ENCODE data around the gene MSH3. TPM values are rescaled to one million over a fixed set of nuclear protein-coding genes. Genes with fewer than 3 reads are reported as not detected.
"Not testable (repeated sequence)": the region's sequence is repeated elsewhere in the genome, so short reads cannot be mapped to it uniquely, and the experiment has no call there.

The MSH3 gene
- polyA plus RNA-seq, 3 donors = 4.5 to 9.9 (median 8.0) TPM

DNA sequence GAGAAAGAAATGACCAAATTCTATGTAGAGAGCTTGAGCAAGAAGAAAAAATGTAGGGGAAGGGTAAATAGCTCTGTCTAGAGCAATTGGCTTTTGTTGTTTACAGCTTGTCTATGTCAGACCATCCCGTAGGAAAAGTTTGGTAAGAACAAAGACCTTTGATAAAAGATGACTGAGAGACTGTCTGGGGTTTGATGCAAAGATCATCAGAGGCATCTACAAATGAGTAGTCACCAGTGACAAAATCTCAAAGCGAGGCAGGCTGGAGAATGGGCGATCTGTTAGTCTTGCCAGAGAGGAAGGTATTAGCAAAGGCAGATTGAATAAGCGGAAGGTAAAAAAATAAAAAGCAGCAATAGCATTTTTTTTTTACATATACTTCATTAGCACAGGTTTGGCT lies 180.7 kb downstream of the MSH3 start:
- H4K20me1 ChIP-seq (ENCODE audit: insufficient read depth, low read length) = no peaks in the 10 kb centered on the region
- H3K27ac Mint-ChIP-seq = no peak overlapping the region

DNA sequence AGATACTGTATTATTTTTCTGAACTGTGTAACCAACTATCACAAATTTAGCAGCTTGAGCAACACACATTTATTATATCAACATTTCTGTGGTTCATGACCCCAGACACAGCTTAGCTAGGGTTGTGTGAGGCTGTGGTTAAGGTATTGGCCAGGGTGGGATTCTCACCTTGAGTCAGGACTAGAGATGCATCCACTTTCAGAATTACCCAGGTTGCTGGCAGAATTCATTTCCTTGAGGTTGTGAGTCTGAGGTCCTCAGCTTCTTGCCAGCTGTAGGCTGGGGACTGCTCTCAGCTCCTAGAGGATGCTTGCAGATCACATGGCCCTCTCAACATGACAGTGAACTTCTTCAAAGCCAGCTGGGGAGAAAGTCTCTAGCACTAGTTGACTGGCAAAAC lies 183.2 kb downstream of the MSH3 start:
- peaks cover 12 to 16% of the 10 kb centered on the region in 2 donors for H3K36me3 Mint-ChIP-seq
- peaks cover 0 to 3% (median 0%) of the 10 kb centered on the region in 7 donors for H3K9me3 Mint-ChIP-seq
- H3K9ac ChIP-seq (ENCODE audit: insufficient read depth, low read length, poor library complexity, severe bottlenecking) = no peak overlapping the region
- peaks cover 0 to 4% of the 10 kb centered on the region in 2 donors for H3K36me3 ChIP-seq (replicated peaks in 1 of 2; ENCODE audit: control insufficient read depth in 1 of 2, insufficient read depth in 2 of 2, low read length in 2 of 2)
- intact Hi-C loops (cut with micrococcal nuclease) = no loop called here
- no peaks in the 10 kb centered on the region for H3K79me2 ChIP-seq (ENCODE audit: insufficient read depth, low read length)
- H3K4me1 Mint-ChIP-seq = peaks cover 10% of the 10 kb centered on the region
- DNase-seq = no peak
- H3K4me1 ChIP-seq (ENCODE audit: control insufficient read depth in 1 of 2, insufficient read depth in 2 of 2, low read length in 2 of 2) = no peaks in the 10 kb centered on the region
- H3K27ac ChIP-seq (ENCODE audit: low read depth in 1 of 2, low read length in 2 of 2) = no peak overlapping the region
- H3K27ac Mint-ChIP-seq = peak overlapping the region in 1 of 7 donors; percentile 50
- no peaks in the 10 kb centered on the region for H4K20me1 ChIP-seq (ENCODE audit: insufficient read depth, low read length)
- H2AFZ ChIP-seq (ENCODE audit: insufficient read depth, low read depth, low read length, poor library complexity, severe bottlenecking) = no peak overlapping the region
- H3K4me3 Mint-ChIP-seq = no peak overlapping the region
- no peak overlapping the region for H3K4me3 ChIP-seq (replicated peaks in 1 of 3; ENCODE audit: low read depth in 2 of 3, low read length in 3 of 3)
- no peaks in the 10 kb centered on the region for H3K9me3 ChIP-seq (replicated peaks in 1 of 2; ENCODE audit: control insufficient read depth in 1 of 2, insufficient read depth in 1 of 2, low read length in 2 of 2)
- peaks cover 0 to 1% (median 0%) of the 10 kb centered on the region in 3 donors for H3K27me3 Mint-ChIP-seq (ENCODE audit: low read depth in 3 of 3)
- no peaks in the 10 kb centered on the region for H3K27me3 ChIP-seq (ENCODE audit: control insufficient read depth in 2 of 2, insufficient read depth in 2 of 2, low read length in 2 of 2)
- H3K4me2 ChIP-seq (replicated peaks; ENCODE audit: extremely low read depth, low read length, poor library complexity, severe bottlenecking) = no peak overlapping the region
- TF ChIP-seq, protein P1, sequence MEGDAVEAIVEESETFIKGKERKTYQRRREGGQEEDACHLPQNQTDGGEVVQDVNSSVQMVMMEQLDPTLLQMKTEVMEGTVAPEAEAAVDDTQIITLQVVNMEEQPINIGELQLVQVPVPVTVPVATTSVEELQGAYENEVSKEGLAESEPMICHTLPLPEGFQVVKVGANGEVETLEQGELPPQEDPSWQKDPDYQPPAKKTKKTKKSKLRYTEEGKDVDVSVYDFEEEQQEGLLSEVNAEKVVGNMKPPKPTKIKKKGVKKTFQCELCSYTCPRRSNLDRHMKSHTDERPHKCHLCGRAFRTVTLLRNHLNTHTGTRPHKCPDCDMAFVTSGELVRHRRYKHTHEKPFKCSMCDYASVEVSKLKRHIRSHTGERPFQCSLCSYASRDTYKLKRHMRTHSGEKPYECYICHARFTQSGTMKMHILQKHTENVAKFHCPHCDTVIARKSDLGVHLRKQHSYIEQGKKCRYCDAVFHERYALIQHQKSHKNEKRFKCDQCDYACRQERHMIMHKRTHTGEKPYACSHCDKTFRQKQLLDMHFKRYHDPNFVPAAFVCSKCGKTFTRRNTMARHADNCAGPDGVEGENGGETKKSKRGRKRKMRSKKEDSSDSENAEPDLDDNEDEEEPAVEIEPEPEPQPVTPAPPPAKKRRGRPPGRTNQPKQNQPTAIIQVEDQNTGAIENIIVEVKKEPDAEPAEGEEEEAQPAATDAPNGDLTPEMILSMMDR (IDR thresholded peaks at IDR 0.05) = no peak

More for the DNA sequence above, 180.7 kb downstream of the MSH3 start:
- TF ChIP-seq, protein P1 (IDR thresholded peaks at IDR 0.05) = no peak
- Mint-ChIP-seq H3K4me3 (no peak overlapping the region), H3K27me3 (ENCODE audit: low read depth in 3 of 3) (peaks cover 0 to 2% (median 0%) of the 10 kb centered on the region in 3 donors), H3K4me1 (no peaks in the 10 kb centered on the region), H3K9me3 (peaks cover 0 to 4% (median 0%) of the 10 kb centered on the region in 7 donors), H3K36me3 (peaks cover 17 to 24% of the 10 kb centered on the region in 2 donors)
- Histone ChIP-seq H3K4me2 (replicated peaks; ENCODE audit: extremely low read depth, low read length, poor library complexity, severe bottlenecking) (no peak overlapping the region), H3K27me3 (ENCODE audit: control insufficient read depth in 2 of 2, insufficient read depth in 2 of 2, low read length in 2 of 2) (no peaks in the 10 kb centered on the region), H3K9ac (ENCODE audit: insufficient read depth, low read length, poor library complexity, severe bottlenecking) (no peak overlapping the region), H3K27ac (ENCODE audit: low read depth in 1 of 2, low read length in 2 of 2) (no peak overlapping the region), H3K4me1 (ENCODE audit: control insufficient read depth in 1 of 2, insufficient read depth in 2 of 2, low read length in 2 of 2) (no peaks in the 10 kb centered on the region), H3K4me3 (replicated peaks in 1 of 3; ENCODE audit: low read depth in 2 of 3, low read length in 3 of 3) (no peak overlapping the region), H3K9me3 (replicated peaks in 1 of 2; ENCODE audit: control insufficient read depth in 1 of 2, insufficient read depth in 1 of 2, low read length in 2 of 2) (no peaks in the 10 kb centered on the region), H2AFZ (ENCODE audit: insufficient read depth, low read depth, low read length, poor library complexity, severe bottlenecking) (no peak overlapping the region), H3K79me2 (ENCODE audit: insufficient read depth, low read length) (no peaks in the 10 kb centered on the region), H3K36me3 (replicated peaks in 1 of 2; ENCODE audit: control insufficient read depth in 1 of 2, insufficient read depth in 2 of 2, low read length in 2 of 2) (peaks cover 0 to 9% of the 10 kb centered on the region in 2 donors)
- intact Hi-C loops (cut with micrococcal nuclease) = no loop called here
- DNase-seq = no peak
- 83% methylated on average over 1 of the region's 4 CpGs for WGBS (ENCODE audit: insufficient coverage)

DNA sequence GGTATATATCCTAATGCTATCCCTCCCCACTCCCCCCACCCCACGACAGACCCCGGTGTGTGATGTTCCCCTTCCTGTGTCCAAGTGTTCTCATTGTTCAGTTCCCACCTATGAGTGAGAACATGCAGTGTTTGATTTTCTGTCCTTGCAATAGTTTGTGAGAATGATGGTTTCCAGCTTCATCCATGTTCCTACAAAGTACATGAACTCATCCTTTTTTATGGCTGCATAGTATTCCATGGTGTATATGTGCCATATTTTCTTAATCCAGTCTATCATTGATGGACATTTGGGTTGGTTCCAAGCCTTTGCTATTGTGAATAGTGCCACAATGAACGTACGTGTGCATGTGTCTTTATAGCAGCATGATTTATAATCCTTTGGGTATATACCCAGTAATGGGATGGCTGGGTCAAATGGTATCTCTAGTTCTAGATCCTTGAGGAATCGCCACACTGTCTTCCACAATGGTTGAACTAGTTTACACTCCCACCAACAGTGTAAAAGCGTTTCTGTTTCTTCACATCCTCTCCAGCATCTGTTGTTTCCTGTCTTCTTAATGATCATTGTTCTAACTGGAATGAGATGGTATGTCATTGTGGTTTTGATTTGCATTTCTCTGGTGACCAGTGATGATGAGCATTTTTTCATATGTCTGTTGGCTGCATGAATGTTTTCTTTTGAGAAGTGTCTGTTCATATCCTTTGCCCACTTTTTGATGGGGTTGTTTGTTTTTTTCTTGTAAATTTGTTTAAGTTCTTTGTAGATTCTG lies 186.8 kb downstream of the MSH3 start:
- H3K4me1 ChIP-seq (ENCODE audit: control insufficient read depth in 1 of 2, insufficient read depth in 2 of 2, low read length in 2 of 2); H3K4me2 ChIP-seq (replicated peaks; ENCODE audit: extremely low read depth, low read length, poor library complexity, severe bottlenecking); H3K27ac Mint-ChIP-seq; H3K27ac ChIP-seq (ENCODE audit: low read depth in 1 of 2, low read length in 2 of 2); H3K4me3 Mint-ChIP-seq; H3K27me3 Mint-ChIP-seq (ENCODE audit: low read depth in 3 of 3); H3K27me3 ChIP-seq (ENCODE audit: control insufficient read depth in 2 of 2, insufficient read depth in 2 of 2, low read length in 2 of 2); H3K9ac ChIP-seq (ENCODE audit: insufficient read depth, low read length, poor library complexity, severe bottlenecking); intact Hi-C loops (cut with micrococcal nuclease); H2AFZ ChIP-seq (ENCODE audit: insufficient read depth, low read depth, low read length, poor library complexity, severe bottlenecking); H3K9me3 ChIP-seq (replicated peaks in 1 of 2; ENCODE audit: control insufficient read depth in 1 of 2, insufficient read depth in 1 of 2, low read length in 2 of 2); DNase-seq; H3K4me3 ChIP-seq (replicated peaks in 1 of 3; ENCODE audit: low read depth in 2 of 3, low read length in 3 of 3); H3K79me2 ChIP-seq (ENCODE audit: insufficient read depth, low read length); H4K20me1 ChIP-seq (ENCODE audit: insufficient read depth, low read length): not testable (repeated sequence)
- Mint-ChIP-seq H3K9me3 (peaks cover 4 to 15% (median 9%) of the 10 kb centered on the region in 7 donors), H3K4me1 (peaks cover 12% of the 10 kb centered on the region), H3K36me3 (peaks cover 22% of the 10 kb centered on the region in 2 donors)
- no CpG with 5 or more reads among the region's 6 CpGs for WGBS (ENCODE audit: insufficient coverage)
- peaks cover 3 to 10% of the 10 kb centered on the region in 2 donors for H3K36me3 ChIP-seq (replicated peaks in 1 of 2; ENCODE audit: control insufficient read depth in 1 of 2, insufficient read depth in 2 of 2, low read length in 2 of 2)
